Tibial nerve (tissue), 4 donors: Measurements from ENCODE around the gene SCN9A.

Experiments used
- CTCF ChIP-seq, 5 experiments: fragments of 200-600 bp in 3 of 5; fragments of 450-650 bp in 2 of 5; sonication (generic) in 3 of 5; IDR thresholded peaks; one replicate each; pipeline ENCODE4 v1.5.1; 2016 to 2019; ENCODE audit warnings: antibody characterized with exemption in 5 of 5, mild to moderate bottlenecking in 3 of 5, moderate library complexity in 2 of 5
- EP300 ChIP-seq, 2 donors: sonication (generic); formaldehyde crosslinking; IDR thresholded peaks; one replicate each; pipeline ENCODE4 v1.6.1; 2017; ENCODE audit warnings: antibody characterized with exemption in 2 of 2, mild to moderate bottlenecking in 1 of 2
- POLR2A ChIP-seq, 2 donors: fragments of 450-650 bp; IDR thresholded peaks; one replicate each; pipeline ENCODE4 v1.6.1; 2017; ENCODE audit warnings: antibody characterized with exemption in 2 of 2, mild to moderate bottlenecking in 2 of 2, moderate library complexity in 2 of 2

GRCh38 chr2:166304656-166305055, 71.1 kb downstream of the SCN9A start:
- TF ChIP-seq CTCF (IDR thresholded peaks at IDR 0.05) (no peak), EP300 (IDR thresholded peaks at IDR 0.05) (no peak), POLR2A (IDR thresholded peaks at IDR 0.05) (no peak)
